ENCODE results near the gene HOGA1.
"Not testable (repeated sequence)": the region's sequence is repeated elsewhere in the genome, so short reads cannot be mapped to it uniquely, and the experiment has no call there.

Gene HOGA1

DNA sequence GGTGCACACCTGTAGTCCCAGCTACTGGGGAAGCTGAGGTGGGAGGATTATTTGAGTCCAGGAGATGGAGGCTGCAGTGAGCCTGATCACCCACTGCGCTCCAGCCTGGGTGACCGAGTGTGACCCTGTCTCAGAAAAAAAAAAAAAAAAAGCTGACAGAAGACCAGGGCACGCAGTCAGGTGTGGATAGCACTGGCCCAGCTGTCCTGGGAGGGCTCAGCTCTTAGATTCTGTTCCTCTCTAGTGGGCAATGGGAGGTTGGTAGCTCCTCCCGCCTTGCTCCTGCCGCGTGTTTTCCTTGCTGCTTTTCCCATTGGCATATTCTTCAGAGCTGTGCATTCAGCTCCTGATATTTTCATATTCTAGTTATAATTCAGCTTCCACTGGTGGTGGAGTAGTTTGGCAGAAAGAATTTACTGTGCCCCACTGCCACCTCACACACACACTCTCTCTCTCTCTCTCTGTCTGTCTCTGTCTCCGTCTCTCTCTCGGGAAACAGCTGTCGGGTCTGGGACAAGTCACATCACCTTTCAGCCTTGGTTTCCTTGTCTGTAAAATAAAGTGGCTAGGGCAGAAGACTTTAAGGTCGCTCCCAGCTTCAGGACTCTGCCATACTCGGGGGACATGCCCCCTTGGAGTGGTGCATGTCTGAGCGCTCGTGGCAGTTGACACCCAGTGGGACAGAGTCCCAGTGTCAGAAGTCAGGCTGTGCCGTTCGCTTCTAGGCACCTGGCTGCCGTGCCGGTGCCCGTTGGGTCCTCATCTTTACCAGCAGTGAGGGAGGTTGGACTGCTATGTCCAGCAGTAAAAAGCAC lies 37.5 kb upstream of the HOGA1 start:
- Histone ChIP-seq H3K36me3 (ENCODE audit: control insufficient read depth, insufficient read depth, low read length, severe bottlenecking) (no peaks in the 10 kb centered on the region), H3K4me3 (ENCODE audit: low read length) (no peak overlapping the region), H3K4me1 (ENCODE audit: control insufficient read depth, insufficient read depth, low read length) (peaks cover 47% of the 10 kb centered on the region), H3K9me3 (ENCODE audit: control insufficient read depth, low read length) (no peaks in the 10 kb centered on the region), H3K9ac (ENCODE audit: low read length) (no peak overlapping the region), H3K27me3 (replicated peaks; ENCODE audit: control insufficient read depth, insufficient read depth, low read length) (no peaks in the 10 kb centered on the region)
- no peak for DNase-seq (ENCODE audit: low read depth)

GRCh38 chr10:97547271-97547600 lies 37.0 kb upstream of the HOGA1 start:
- DNase-seq (ENCODE audit: low read depth): no peak
- Histone ChIP-seq H3K9me3 (ENCODE audit: control insufficient read depth, low read length) (no peaks in the 10 kb centered on the region), H3K4me1 (ENCODE audit: control insufficient read depth, insufficient read depth, low read length) (peaks cover 42% of the 10 kb centered on the region), H3K9ac (ENCODE audit: low read length) (no peak overlapping the region), H3K4me3 (ENCODE audit: low read length) (no peak overlapping the region), H3K36me3 (ENCODE audit: control insufficient read depth, insufficient read depth, low read length, severe bottlenecking) (no peaks in the 10 kb centered on the region), H3K27me3 (replicated peaks; ENCODE audit: control insufficient read depth, insufficient read depth, low read length) (no peaks in the 10 kb centered on the region)

DNA sequence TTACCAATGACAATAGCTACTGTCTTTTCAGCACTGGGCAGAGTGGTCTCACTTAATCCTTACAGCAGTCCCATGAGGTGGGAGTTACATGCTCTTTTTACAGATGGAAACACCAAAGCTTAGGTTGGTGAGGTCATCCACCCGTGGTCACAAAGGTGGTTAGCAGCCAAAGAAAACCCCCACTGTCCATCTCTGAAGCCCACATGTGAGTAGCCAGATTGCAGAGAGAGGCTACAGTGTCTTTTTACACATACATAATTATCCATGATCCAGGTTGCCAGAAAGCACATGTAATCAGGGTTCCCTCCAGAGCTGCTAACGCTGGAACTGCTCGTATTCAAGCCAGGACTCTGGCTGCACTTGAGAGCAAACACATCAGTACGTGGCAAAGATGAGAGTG lies 36.2 kb upstream of the HOGA1 start:
- peak overlapping the region; percentile 8 for H3K9ac ChIP-seq (ENCODE audit: low read length)
- peaks cover 41% of the 10 kb centered on the region for H3K4me1 ChIP-seq (ENCODE audit: control insufficient read depth, insufficient read depth, low read length)
- H3K36me3 ChIP-seq (ENCODE audit: control insufficient read depth, insufficient read depth, low read length, severe bottlenecking): no peaks in the 10 kb centered on the region
- no peak overlapping the region for H3K4me3 ChIP-seq (ENCODE audit: low read length)
- no peaks in the 10 kb centered on the region for H3K9me3 ChIP-seq (ENCODE audit: control insufficient read depth, low read length)
- H3K27me3 ChIP-seq (replicated peaks; ENCODE audit: control insufficient read depth, insufficient read depth, low read length): no peaks in the 10 kb centered on the region
- no peak for DNase-seq (ENCODE audit: low read depth)

- Histone ChIP-seq H3K9ac (ENCODE audit: low read length) (no peak overlapping the region), H3K9me3 (ENCODE audit: control insufficient read depth, low read length) (no peaks in the 10 kb centered on the region), H3K4me3 (ENCODE audit: low read length) (no peak overlapping the region), H3K27me3 (replicated peaks; ENCODE audit: control insufficient read depth, insufficient read depth, low read length) (no peaks in the 10 kb centered on the region), H3K36me3 (ENCODE audit: control insufficient read depth, insufficient read depth, low read length, severe bottlenecking) (no peaks in the 10 kb centered on the region), H3K4me1 (ENCODE audit: control insufficient read depth, insufficient read depth, low read length) (peaks cover 41% of the 10 kb centered on the region)
- no peak for DNase-seq (ENCODE audit: low read depth)
These were observed 35.2 kb upstream of the HOGA1 start for GRCh38 chr10:97548828-97549455.

DNA sequence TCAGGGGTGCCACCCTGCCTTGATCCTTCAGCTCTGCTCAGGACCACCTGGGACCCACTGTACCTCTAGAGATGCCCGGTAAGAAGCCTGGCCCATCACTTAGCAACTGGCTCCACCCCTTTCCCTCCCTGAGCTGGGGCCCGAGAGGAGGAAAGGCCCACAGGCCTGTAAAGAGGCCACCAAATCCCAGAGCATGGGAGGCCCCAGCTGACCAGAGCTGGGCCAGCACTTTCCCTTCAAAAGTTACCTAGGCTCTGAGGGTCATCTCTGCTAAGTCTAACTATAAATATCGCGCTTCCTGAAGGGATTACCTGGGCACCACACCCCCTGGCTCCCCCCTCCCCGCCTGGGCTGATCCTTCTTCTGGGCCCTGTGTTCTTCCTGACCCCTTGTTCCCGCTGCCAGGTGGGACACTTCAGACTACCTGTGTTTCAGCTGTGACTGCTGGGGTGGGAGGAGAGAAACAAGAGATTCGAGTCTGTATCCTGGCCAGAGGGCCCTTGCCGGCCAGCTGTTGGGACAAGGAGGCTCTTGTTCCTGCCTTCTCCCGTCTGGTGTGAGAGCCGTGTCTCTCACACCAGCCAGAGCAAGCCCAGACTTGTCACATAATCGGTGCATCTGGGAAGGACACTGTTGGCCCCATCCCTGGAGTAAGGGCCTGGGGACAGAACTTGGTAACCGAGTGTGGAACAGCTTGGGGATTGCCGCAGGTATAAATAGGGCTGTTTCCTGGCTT lies 34.4 kb upstream of the HOGA1 start:
- Histone ChIP-seq H3K36me3 (ENCODE audit: control insufficient read depth, insufficient read depth, low read length, severe bottlenecking) (no peaks in the 10 kb centered on the region), H3K9me3 (ENCODE audit: control insufficient read depth, low read length) (no peaks in the 10 kb centered on the region), H3K27me3 (replicated peaks; ENCODE audit: control insufficient read depth, insufficient read depth, low read length) (no peaks in the 10 kb centered on the region), H3K9ac (ENCODE audit: low read length) (peak overlapping the region; percentile 76), H3K4me3 (ENCODE audit: low read length) (no peak overlapping the region), H3K4me1 (ENCODE audit: control insufficient read depth, insufficient read depth, low read length) (peaks cover 41% of the 10 kb centered on the region)
- peak; percentile 55 for DNase-seq (ENCODE audit: low read depth)

DNA sequence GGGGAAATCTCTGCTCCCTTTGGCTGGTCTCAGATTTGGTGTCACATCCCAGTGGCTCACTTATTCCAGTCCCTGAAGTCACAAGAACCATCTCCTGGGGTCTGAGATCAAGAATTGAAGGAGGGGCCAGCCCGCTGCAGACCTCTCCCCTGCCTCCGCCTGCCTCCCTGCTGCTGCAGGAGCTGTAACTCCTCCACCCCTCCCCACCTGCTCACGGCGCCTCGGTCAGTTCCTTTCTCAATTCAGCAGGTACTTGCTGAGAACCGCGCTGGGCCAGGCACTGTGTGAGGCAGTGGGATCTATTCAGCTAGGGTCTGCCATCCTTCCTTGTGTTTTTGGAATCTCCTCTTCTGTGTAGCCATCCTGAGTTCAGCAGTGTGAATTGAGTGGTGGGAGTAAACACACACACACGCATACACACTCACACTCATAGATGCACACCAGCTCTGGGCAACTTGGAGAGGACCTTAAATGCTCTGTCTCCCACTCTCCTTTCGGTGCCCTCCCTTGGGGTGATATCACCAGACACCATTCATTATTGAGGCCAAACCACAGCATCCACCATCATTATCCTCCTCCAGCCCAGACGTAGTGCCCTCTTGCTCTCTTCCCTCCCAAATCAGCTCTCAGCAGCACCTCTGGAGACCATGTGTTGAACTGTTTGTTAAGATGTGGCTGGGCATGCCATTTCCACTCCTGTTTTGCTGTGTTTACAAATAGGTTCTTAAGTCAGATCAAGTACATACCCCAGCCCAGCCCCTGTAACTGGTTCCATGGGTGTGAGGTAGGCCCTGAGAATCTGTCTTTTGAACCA lies 33.6 kb upstream of the HOGA1 start:
- Histone ChIP-seq H3K9me3 (ENCODE audit: control insufficient read depth, low read length) (no peaks in the 10 kb centered on the region), H3K4me1 (ENCODE audit: control insufficient read depth, insufficient read depth, low read length) (peaks cover 41% of the 10 kb centered on the region), H3K4me3 (ENCODE audit: low read length) (no peak overlapping the region), H3K36me3 (ENCODE audit: control insufficient read depth, insufficient read depth, low read length, severe bottlenecking) (no peaks in the 10 kb centered on the region), H3K27me3 (replicated peaks; ENCODE audit: control insufficient read depth, insufficient read depth, low read length) (no peaks in the 10 kb centered on the region), H3K9ac (ENCODE audit: low read length) (peak overlapping the region; percentile 76)
- no peak for DNase-seq (ENCODE audit: low read depth)

- Histone ChIP-seq H3K36me3 (ENCODE audit: control insufficient read depth, insufficient read depth, low read length, severe bottlenecking) (no peaks in the 10 kb centered on the region), H3K9me3 (ENCODE audit: control insufficient read depth, low read length) (no peaks in the 10 kb centered on the region), H3K4me1 (ENCODE audit: control insufficient read depth, insufficient read depth, low read length) (peaks cover 41% of the 10 kb centered on the region), H3K9ac (ENCODE audit: low read length) (no peak overlapping the region), H3K4me3 (ENCODE audit: low read length) (no peak overlapping the region), H3K27me3 (replicated peaks; ENCODE audit: control insufficient read depth, insufficient read depth, low read length) (no peaks in the 10 kb centered on the region)
- DNase-seq (ENCODE audit: low read depth): no peak
These were observed 32.9 kb upstream of the HOGA1 start for GRCh38 chr10:97551271-97551670.

DNA sequence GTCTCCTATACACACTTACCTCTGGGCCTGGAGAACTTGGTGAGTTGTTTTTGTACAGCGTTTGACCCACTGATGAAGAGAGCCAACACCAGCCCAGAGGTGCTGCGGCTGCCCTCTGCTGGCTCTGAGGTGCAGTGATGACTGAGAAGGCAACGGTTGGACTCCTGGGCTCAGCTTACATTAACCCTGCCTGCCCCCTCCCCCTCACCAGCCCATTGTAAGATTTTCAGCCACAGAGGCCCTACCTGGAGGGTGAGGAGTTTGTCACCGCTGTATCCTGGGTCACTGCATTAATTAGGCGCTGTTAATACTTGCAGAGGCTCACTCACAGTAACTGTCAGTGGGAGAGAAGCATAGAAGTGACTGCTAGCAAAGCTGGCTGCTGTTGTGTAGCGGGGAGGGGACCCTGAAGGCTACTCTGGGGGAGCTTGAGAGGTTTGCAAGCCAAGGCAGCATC lies 30.6 kb upstream of the HOGA1 start:
- H3K9me3 ChIP-seq (ENCODE audit: control insufficient read depth, low read length): no peaks in the 10 kb centered on the region
- peak; percentile 90 for DNase-seq (ENCODE audit: low read depth)
- no peaks in the 10 kb centered on the region for H3K27me3 ChIP-seq (replicated peaks; ENCODE audit: control insufficient read depth, insufficient read depth, low read length)
- no peak overlapping the region for H3K4me3 ChIP-seq (ENCODE audit: low read length)
- peak overlapping the region; percentile 3 for H3K9ac ChIP-seq (ENCODE audit: low read length)
- H3K36me3 ChIP-seq (ENCODE audit: control insufficient read depth, insufficient read depth, low read length, severe bottlenecking): no peaks in the 10 kb centered on the region
- H3K4me1 ChIP-seq (ENCODE audit: control insufficient read depth, insufficient read depth, low read length): peaks cover 35% of the 10 kb centered on the region

DNA sequence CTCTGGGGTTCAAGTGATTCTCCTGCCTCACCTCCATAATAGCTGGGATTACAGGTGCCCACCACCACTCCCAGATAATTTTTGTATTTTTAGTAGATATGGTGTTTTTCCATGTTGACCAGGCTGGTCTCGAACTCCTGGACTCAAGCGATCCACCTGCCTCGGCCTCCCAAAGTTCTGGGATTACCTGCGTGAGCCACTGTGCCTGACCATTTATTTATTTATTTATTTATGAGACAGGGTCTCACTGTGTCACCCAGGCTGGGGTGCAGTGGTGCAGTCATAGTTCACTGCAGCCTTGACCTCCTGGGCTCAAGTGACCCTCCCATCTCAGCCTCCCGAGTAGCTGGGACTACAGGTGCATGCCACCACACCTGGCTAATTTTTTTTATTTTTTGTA lies 29.9 kb upstream of the HOGA1 start:
- not testable (repeated sequence) for DNase-seq (ENCODE audit: low read depth); H3K9me3 ChIP-seq (ENCODE audit: control insufficient read depth, low read length); H3K36me3 ChIP-seq (ENCODE audit: control insufficient read depth, insufficient read depth, low read length, severe bottlenecking); H3K4me3 ChIP-seq (ENCODE audit: low read length); H3K27me3 ChIP-seq (replicated peaks; ENCODE audit: control insufficient read depth, insufficient read depth, low read length); H3K9ac ChIP-seq (ENCODE audit: low read length)
- H3K4me1 ChIP-seq (ENCODE audit: control insufficient read depth, insufficient read depth, low read length): peaks cover 31% of the 10 kb centered on the region

- DNase-seq (ENCODE audit: low read depth); H3K9me3 ChIP-seq (ENCODE audit: control insufficient read depth, low read length); H3K27me3 ChIP-seq (replicated peaks; ENCODE audit: control insufficient read depth, insufficient read depth, low read length); H3K9ac ChIP-seq (ENCODE audit: low read length); H3K36me3 ChIP-seq (ENCODE audit: control insufficient read depth, insufficient read depth, low read length, severe bottlenecking); H3K4me3 ChIP-seq (ENCODE audit: low read length): not testable (repeated sequence)
- H3K4me1 ChIP-seq (ENCODE audit: control insufficient read depth, insufficient read depth, low read length): peaks cover 22% of the 10 kb centered on the region
These were observed 28.6 kb upstream of the HOGA1 start for GRCh38 chr10:97555541-97555940.
